GM18907 (cell line): ENCODE data around the gene ENDOG.
"Not testable (repeated sequence)": the region's sequence is repeated elsewhere in the genome, so short reads cannot be mapped to it uniquely, and the experiment has no call there.

Source experiments
- ATAC-seq: cut with Tn5 transposase; IDR thresholded peaks from one replicate; pipeline ENCODE4 v1.9.1; 2021; ENCODE audit warnings: mild to moderate bottlenecking, moderate library complexity; ENCODE audit not compliant: unreplicated experiment

ENDOG gene

DNA sequence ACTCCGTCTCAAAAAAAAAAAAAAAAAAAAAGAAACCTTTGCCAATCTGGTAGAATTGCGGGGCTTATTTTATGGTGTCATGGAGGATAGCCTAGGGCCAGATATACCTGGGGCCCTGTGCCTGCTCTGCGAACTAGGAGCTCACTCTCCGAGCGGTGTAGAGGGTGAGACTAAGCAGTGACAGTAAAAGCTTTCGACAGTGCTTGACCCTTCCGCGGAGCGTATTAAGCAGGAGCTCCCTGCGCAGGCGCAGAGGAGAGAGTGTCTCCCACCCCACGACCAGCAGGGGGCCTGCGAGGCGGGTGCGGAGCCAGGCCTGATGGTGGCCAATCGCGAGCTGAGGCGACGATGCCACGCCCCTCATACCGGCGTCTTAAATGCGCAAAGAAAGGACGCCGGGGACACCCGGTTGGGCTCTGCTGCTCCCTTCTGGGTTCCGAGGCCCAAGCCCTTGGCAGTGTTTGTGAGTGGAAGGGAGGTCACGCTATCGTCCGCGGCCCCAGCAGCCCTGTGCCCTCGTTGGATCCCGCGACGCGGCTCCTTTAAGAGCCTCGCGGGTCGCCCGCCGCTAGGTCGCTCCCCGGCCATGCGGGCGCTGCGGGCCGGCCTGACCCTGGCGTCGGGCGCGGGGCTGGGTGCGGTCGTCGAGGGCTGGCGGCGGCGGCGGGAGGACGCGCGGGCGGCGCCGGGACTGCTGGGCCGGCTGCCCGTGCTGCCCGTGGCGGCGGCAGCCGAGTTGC lies at the start of gene ENDOG:
ENDOG (plus strand) TSS at position 402 of the 740 bp plus-strand sequence; CDS start at position 587, 185 bp downstream.
- peak; percentile 78 for ATAC-seq

DNA sequence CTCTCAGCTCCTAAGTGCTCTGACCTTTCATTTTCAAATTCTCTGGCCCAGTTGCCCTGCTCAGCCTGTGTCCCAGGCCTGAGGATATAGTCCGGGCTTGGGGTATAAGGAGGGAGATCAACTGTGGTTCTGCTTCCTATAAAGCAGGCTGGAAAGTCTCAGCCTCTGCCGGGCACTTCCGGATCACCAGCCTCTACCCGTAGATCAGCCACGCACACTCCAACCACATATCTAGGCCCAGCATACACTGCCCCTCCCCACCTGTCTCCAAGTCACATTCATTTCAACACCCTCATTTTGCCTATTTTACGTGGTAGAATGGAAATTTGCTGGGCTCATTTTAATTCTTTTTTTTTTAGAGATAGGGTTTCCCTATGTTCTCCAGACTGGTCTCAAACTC lies 49.7 kb upstream of the ENDOG start:
- ATAC-seq: no peak

DNA sequence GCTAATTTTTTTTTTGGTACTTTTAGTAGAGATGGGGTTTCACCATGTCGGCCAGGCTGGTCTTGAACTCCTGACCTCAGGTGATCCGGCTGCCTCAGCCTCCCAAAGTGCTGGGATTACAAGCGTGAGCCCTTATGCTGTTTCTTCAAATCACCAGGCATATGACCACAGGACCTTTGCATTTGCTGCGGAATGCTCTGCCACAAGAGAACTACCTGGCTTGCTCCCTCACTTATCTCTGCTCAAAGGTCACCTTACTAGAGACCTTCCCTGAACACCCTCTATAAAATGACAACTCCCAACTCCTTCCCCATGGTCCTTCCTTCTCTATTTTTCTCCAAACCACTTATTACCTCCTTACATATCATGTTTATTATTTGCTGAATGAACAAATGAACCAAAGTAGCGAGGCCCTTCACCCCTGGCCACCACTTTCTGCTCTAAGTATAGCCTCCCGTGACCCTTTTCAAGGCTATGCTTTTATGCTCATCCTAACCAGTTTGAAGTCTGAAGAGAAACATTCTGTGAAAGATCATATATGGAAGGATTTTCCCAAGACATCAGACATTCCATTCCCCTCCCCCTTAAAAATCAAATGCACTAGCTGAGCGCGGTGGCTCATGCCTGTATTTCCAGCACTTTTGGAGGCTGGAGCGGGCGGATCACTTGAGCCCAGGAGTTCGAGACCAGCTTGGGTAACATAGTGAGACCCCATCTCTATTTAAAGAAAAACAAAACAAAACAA lies 47.8 kb upstream of the ENDOG start:
- ATAC-seq: no peak

DNA sequence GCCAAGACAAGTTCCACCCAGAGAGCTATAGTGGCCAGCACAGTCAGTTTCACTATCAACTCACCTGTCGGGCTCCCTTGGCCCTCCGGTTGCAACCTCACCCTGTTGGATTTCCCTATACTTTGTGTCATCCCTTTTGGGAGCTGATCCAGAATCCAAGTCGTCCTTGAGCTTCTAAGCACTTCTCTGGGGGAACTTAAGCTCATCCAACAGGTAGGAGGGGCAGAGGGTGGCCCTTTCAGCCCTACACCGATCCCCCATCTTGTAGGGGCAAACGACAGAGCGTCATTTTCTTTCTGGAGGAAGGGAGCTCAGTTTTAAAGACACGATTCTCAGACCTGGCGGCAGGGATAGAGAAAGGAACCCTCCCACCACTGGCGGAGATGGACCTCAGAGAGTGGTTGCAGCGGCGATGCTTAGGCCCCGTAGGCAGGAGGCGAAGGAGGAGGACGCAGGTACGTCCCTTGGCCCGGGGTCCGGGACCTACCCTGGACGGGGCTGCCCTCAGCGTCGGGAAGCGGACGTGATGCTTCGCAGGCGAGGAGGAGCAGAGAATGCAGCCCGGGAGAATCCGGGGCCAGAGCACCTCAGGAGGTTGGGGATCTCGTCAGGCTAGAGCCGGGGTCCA lies 47.1 kb upstream of the ENDOG start:
- peak; percentile 30 for ATAC-seq

DNA sequence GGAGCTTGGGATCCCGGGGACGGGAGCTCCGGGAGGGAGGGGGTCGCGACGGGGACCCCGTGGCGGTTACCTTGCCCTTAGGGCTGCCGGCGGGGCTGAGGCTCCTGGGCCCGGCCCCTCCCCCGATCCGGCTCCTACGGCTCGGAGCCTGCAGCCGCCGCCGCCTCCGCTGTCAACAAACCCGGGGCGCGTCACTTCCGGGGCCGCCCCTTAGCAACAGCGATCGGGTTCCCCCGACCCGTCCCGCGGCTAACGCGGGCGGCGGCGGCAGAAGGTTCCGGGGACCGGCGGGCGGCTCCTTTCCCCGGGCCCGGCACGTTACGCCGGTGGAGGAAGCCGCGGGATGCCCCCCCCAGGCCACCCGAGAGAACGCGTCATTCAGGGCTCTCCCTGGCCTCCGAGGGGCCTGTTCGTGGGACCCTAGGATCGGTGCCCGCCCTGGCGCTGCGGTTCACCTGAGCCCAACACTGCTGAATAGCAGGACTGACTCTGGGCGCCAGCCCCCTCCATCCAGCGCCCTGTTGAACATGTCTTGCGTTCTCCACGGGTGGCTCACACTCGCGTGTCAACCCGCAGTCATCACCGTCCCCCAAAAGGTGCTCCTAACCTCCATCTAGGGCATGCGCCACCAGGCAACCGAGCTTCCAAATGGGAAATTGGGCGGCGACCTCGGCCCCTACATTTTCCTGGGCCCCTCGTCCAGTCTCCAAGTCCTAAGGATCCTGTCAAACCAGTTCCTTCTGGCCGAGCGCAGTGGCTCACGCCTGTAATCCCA lies 46.4 kb upstream of the ENDOG start, which contains the start of gene ZER1:
ZER1 (minus strand) TSS at position 183 of the 775 bp plus-strand sequence. CDS start 16,362 bp downstream, outside the sequence.
- peak; percentile 91 for ATAC-seq

DNA sequence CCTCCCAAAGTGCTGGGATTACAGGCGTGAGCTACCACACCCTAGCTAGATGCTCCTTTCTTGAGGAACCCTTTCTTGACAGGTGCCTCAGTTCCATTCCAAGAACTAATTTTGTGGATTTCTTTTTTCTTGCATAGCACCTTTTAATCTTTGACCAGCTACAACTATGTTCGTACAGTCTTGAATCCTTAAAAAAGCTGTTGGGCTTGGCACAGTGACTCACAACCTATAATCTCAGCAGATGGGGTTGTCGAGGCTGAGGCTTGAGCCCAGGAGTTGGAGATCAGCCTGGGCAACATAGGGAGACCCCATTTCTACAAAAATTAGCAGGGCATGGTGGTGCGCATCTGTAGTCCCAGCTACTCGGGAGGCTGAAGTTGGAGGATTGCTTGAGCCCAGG lies 45.3 kb upstream of the ENDOG start:
- ATAC-seq: no peak

DNA sequence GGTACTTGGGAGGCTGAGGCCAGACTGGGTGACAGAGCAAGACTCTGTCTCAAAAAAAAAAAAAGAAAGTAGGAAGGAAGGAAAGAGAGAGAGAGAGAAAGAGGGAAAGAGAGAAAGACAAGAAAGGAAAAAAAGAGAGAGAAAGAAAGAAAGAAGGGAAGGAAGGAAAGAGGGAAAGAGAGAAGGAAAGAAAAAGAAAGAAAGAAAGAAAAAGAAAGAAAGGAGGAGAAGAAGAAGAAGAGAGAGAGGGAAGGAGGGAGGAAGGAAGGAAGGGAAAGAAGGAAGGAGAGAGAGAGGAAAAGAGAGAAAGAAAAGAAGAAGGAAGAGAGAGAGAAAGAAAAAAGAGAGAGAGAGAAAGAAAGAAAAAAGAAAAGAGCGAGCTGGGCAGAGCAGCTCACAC lies 43.5 kb upstream of the ENDOG start:
- no peak for ATAC-seq

DNA sequence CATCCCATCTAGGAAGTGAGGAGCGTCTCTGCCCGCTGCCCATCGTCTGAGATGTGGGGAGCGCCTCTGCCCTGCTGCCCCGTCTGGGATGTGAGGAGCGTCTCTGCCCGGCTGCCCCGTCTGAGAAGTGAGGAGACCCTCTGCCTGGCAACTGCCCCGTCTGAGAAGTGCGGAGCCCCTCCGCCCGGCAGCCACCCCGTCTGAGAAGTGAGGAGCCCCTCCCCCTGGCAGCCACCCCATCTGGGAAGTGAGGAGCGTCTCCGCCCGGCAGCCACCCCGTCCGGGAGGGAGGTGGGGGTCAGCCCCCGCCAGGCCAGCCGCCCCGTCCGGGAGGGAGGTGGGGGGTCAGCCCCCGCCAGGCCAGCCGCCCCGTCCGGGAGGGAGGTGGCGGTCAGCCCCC lies 38.2 kb upstream of the ENDOG start:
- not testable (repeated sequence) for ATAC-seq

DNA sequence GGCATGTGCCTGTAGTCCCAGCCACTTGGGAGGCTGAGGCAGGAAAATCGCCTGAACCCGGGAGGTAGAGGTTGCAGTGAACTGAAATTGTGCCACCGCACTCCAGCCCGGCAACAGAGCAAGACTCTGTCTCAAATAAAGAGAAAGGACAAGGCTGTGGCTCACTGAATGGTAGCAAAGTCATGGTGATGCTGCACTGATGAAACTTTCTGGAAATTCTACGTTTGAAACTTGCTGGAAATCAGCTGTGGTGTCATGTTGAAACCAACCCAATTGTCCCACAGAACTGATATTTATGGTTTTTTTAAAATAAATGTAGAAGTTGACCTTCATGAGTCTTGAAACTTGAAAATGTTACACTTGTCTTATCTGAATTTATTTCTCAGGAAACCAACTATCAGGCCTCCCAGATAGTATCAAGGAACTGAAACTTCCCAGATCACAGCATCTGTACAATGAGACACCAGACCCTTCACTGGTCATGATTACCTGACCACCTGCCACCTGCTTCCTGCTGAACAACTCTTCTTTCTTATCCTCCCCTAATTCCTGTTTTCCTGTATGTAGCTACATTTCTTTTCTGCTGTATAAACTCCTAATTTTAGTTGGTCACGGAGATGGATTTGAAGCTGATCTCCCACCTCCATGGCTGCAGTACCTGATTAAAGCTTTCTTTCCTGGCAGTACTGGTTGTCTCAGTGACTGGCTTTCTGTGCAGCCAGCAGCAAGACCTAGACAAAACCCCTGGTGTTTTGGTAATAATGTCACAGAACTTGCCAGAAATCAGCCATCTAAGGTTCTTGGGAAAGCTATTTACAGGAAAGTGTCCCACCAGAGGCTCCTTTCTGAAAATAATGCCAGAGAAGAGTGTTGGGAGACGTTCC lies 36.9 kb upstream of the ENDOG start:
- ATAC-seq: no peak

DNA sequence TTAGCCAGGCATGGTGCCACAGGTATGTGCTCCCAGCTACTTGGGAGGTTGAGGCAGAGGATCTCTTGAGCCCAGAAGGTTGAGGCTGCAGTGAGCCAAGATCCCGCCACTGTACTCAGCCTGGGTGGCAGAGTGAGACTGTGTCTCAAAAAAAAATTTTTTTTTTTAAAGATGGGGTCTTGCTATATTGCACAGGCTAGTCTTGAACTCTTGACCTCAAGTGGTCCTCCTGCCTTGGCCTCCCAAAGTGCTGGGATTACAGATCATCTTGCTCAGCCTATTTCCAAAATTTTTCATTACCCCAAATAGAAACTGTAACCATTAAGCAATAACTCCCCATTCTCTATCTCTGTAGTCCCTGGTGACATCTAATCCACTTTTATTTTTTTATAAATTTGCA lies 35.6 kb upstream of the ENDOG start:
- ATAC-seq: no peak

DNA sequence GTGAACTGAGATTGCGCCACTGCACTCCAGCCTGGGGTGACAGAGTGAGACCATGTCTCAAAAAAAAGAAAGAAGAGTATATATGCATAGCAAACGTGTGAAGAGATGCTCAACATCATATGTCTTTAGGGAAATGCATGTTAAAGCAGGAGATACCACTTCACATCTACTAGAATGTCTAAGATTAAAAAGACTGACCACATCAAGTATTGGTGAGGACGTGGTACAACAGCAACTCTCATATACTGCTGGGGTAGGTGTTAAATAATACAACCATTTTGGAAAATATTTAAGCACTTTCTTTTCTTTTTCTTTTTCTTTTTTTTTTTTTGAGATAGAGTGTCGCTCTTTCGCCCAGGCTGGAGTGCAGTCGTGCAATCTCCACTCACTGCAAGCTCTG lies 32.9 kb upstream of the ENDOG start:
- no peak for ATAC-seq

DNA sequence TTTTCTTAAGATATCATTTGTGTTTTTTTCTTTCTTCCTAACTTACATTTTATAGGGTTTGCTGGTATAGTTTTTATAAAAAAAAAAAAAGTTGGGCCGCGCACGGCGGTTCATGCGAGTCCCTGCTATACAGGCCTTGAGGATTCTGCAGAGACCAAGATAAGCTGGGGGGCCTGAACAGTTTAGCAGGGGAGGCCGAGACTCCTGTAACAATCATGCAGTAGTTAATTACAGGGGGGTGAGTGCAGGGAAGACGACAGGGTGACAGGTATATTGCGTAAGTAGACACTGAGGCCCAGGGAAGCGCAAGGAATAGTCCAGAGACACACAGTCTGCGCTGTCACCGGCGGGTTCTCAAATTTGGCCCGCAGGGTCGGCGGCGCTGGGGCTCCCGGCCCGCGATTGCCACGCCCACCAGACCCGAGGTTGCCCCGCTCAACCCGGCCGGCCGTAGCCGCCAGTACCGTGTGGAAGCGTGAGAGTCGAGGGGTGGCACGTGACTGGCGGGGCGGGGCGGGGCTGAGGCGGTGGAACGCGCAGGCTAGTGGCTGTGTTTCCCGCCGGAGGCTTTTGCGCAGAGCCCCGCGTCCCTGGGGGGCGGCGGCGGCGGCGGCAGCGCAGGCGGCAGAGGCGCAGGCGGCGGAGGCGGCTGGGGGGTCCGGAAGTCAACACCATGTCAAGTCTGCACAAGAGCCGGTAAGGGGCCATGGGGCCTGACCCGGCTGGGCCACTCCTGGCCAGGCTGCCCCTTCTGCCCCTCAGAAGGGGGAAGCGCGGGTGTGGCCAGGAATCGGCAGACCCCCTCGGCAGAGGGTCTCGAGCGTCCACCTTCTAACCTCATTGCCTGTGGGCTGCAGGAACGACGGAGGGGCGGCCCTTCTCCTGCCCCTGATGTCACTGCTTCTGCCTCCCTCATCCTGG lies 31.4 kb upstream of the ENDOG start, which contains the start of gene TBC1D13:
TBC1D13 (plus strand) TSS at position 573 of the 921 bp plus-strand sequence; CDS start at position 674, 101 bp downstream.
- peak; percentile 83 for ATAC-seq

DNA sequence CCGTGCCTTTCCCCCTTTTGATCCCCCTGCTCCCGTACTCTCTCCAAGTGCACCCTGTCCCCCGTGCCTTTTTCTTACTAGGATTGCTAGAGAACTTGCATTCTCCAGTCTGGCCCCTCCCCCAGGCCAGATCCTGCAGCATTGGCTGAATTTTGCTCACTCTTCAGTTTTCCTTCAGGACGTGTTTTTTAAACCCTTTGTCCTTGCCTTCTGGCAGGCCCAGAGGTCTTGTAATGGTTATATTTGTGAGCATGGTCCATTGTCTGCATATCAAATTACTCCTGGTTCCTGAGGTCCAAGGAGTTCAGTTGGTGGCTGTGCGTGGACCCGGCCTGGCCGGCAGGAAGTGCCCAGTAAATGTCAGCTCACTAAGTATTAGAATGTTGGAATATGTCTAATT lies 30.6 kb upstream of the ENDOG start:
- no peak for ATAC-seq

DNA sequence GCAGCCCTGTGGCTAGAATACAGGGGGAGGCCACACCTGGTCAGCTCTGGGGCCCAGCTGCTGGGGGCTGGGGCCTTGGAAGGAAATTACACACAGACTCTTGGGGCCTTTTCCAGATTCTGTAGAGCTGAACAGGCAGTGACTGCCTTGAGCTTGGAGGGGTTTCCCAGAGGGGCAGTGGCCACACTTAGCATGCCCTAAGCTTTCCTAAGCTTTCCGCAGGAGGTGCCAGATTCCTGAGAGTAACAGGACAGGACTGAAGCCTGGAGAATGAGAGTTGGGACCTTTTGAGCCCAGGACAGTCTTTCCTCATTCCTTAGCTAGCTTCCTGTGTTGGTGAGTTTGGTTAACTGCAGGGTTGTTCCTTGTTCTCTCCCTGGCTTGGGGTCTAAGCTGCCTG lies 29.9 kb upstream of the ENDOG start:
- ATAC-seq: no peak

DNA sequence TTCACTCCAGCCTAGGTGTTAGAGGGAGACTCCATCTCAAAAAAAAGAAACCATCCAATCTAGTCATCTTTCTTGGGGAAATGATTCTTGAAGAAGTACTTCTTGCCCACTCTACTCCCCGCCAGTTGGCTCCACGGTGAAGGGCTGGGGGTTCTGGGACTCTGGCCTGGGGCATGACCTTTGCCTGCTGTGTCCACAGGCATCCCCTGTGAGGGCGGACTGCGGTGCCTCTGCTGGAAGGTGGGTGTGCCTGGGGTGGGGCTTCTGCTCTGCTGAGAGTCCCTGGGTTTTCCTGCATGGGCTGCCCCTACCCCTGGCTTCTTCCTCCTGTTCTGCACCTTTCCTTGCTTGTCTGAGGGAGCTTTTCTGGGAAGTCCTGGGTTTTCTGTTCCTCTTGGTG lies 27.8 kb upstream of the ENDOG start:
- no peak for ATAC-seq

DNA sequence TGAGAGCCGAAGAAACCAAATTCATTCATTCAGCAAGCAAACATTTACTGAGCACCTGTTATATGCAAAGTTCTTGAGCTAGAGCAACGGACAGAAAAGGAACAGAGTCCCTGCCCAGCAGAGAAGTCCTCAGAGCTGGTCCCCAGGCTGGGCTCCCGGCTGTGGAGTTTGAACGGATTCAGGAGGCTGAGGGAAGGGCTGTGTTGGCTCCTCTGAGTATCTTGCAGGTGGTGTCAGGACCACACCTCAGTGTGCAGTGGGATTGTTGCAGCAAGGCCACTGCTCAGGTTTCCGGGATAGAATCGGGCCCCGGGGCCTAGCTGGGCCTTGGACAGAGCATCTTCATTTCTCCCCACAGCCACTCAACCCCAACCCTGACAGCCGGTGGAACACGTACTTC lies 26.2 kb upstream of the ENDOG start:
- ATAC-seq: no peak

DNA sequence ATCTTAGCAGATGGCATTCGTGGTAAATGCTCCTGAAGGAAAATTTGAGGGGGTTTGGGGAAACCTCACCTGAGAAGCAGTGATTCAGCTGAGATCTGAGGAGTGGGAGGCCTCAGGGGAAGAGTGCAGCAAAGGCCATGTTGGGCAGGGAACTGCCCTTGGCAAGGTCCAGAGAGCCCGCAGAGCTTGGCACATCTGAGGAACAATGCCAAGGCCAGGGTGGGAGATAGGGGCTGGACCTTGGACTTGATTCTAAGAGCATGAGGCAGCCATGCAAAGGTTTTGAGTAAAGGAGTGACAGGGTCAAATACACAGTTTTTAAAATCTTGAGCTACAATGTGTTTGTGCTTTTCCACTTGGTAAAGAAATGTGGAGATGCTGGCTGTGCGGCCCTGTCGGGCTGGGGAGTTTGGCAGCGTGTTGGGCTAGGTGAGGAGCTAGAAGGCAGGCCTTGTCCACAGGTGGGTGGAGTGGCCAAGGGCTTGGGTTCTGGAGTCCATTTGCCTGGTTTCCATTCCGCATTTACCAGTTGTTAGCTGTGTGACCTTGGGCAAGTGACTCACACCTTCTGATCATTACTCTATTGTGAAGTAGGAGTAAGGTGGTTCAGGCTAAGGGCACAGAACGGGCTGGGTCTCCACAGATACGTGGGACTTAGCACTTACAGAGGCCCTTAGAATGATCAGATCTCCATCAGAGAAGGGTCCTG lies 25.2 kb upstream of the ENDOG start:
- ATAC-seq: no peak

DNA sequence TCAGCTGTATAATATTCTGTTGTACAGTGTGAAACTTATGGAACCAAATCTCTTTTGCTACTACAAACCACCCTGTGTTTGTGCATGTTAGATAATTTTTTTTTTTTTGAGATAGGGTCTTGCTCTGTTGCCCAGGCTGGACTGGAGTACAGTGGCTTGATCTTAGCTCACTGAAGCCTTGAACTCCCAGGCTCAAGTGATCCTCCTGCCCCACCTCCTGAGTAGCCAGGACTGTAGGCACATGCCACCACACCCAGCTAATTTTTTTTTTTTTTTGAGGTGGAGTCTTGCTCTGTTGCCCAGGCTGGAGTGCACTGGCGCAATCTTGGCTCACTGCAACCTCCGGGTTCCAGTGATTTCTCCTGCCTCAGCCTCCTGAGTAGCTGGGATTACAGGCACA lies 23.3 kb upstream of the ENDOG start:
- not testable (repeated sequence) for ATAC-seq
